Keratinocyte (primary cell): Measurements from ENCODE around the gene ANAPC16.

Source experiments
- EZH2 ChIP-seq: IDR thresholded peaks from one replicate; pipeline ENCODE4 v1.6.1; 2012; ENCODE audit warnings: inconsistent platforms, mild to moderate bottlenecking, low read length, moderate library complexity
- TF ChIP-seq, protein P1 (sequence below), 3 experiments: IDR thresholded peaks in 1 of 3; conservative IDR thresholded peaks in 1 of 3; optimal IDR thresholded peaks in 1 of 3; 2 replicates in 2 of 3; 3 replicates in 1 of 3; pipeline versions ENCODE3 to v1.5.1; 2011; ENCODE audit warnings: low read length in 3 of 3, mild to moderate bottlenecking in 3 of 3, moderate library complexity in 2 of 3, control low read depth in 1 of 3, inconsistent platforms in 1 of 3; ENCODE audit not compliant: insufficient read depth in 2 of 3; ENCODE audit errors: extremely low read depth in 1 of 3

DNA sequence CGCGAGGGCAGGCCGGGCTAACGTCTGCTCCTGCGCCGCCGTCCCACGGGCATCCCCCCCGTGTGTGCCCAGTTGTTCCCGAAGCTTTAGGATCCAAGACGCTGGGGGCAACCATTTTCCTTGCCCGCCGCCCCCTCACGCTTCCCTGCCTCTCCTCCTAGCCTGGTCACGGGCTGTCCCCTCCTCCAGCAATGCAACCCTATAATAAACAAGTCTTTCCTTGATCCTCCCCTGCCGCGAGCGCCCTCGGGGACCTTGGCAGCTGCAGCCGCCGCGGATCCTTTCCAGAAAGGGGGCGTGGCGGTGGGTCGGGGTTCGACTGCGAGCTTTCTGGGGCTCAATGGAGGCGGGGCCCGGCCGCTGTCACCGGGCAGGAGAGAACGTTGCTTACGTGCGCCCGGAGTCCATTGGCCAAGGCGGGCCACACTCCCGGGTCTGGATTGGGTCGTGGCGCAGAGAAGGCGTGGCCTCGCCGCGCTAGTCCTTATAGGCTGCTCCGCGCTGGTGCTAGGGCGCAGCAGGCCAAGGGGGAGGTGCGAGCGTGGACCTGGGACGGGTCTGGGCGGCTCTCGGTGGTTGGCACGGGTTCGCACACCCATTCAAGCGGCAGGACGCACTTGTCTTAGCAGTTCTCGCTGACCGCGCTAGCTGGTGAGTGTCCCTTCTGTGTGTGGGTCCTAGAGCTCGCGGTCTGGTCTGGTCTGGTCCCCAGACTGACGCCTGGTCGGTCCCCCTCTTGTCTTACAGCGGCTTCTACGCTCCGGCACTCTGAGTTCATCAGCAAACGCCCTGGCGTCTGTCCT is 57.8 kb downstream of the ANAPC16 start, which contains the start of gene DDIT4:
- TF ChIP-seq, protein P1, sequence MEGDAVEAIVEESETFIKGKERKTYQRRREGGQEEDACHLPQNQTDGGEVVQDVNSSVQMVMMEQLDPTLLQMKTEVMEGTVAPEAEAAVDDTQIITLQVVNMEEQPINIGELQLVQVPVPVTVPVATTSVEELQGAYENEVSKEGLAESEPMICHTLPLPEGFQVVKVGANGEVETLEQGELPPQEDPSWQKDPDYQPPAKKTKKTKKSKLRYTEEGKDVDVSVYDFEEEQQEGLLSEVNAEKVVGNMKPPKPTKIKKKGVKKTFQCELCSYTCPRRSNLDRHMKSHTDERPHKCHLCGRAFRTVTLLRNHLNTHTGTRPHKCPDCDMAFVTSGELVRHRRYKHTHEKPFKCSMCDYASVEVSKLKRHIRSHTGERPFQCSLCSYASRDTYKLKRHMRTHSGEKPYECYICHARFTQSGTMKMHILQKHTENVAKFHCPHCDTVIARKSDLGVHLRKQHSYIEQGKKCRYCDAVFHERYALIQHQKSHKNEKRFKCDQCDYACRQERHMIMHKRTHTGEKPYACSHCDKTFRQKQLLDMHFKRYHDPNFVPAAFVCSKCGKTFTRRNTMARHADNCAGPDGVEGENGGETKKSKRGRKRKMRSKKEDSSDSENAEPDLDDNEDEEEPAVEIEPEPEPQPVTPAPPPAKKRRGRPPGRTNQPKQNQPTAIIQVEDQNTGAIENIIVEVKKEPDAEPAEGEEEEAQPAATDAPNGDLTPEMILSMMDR (optimal IDR thresholded peaks at IDR 0.05 in 1 of 3, IDR thresholded peaks at IDR 0.05 in 1 of 3, conservative IDR thresholded peaks at IDR 0.05 in 1 of 3; ENCODE audit: extremely low read depth in 1 of 3, insufficient read depth in 2 of 3, low read length in 3 of 3), result peak in 1 of 3 experiments; percentile 2
- TF ChIP-seq EZH2, result no peak
